Neural cell (in vitro differentiated cells): ENCODE measurements around the gene PRSS38. TPM values are rescaled to one million over a fixed set of nuclear protein-coding genes. Genes with fewer than 3 reads are reported as not detected.

Experiments
- H2AFZ ChIP-seq: fragments of 200-600, 300-800 bp; sonication (generic), shearing (Covaris generic); 2 replicates; pipeline ENCODE4 v1.6.0; 2014; ENCODE audit warnings: low read depth, mild to moderate bottlenecking, antibody characterized with exemption, low read length, moderate library complexity
- H3F3A ChIP-seq: fragments of 200-600 bp; shearing (Covaris generic); 2 replicates; pipeline ENCODE4 v1.6.1; 2016; ENCODE audit warnings: mild to moderate bottlenecking, moderate library complexity, mixed read lengths, antibody characterized with exemption, low read length; ENCODE audit not compliant: insufficient read depth, poor library complexity, severe bottlenecking
- H3K27ac ChIP-seq: fragments of 200-600, 300-800 bp; sonication (generic), shearing (Covaris generic); 2 replicates; pipeline ENCODE4 v1.5.1; 2014; ENCODE audit warnings: mild to moderate bottlenecking, low read length, moderate library complexity
- H3K27me3 ChIP-seq: fragments of 300-800, 200-600 bp; sonication (generic), shearing (Covaris generic); 2 replicates; pipeline ENCODE4 v1.6.0; 2014; ENCODE audit warnings: mild to moderate bottlenecking, low read depth, low read length, moderate library complexity; ENCODE audit not compliant: insufficient read depth
- H3K36me3 ChIP-seq: fragments of 300-800, 200-600 bp; sonication (generic), shearing (Covaris generic); 2 replicates; pipeline ENCODE4 v1.5.1; 2014; ENCODE audit warnings: mild to moderate bottlenecking, antibody characterized with exemption, low read length, moderate library complexity; ENCODE audit not compliant: insufficient read depth
- H3K4me2 ChIP-seq: fragments of 300-800, 200-600 bp; sonication (generic), shearing (Covaris generic); 2 replicates; pipeline ENCODE4 v1.6.0; 2014; ENCODE audit warnings: mild to moderate bottlenecking, low read length
- H3K4me3 ChIP-seq: fragments of 300-800, 200-600 bp; sonication (generic), shearing (Covaris generic); 2 replicates; pipeline ENCODE4 v1.5.1; 2014; ENCODE audit warnings: mild to moderate bottlenecking, low read length, moderate library complexity
- H3K79me2 ChIP-seq: fragments of 200-600 bp; shearing (Covaris generic); replicated peaks from 2 replicates; pipeline ENCODE4 v1.6.0; 2014; ENCODE audit warnings: mild to moderate bottlenecking, low read length, moderate library complexity; ENCODE audit not compliant: insufficient read depth
- H3K9ac ChIP-seq: fragments of 300-800, 200-600 bp; sonication (generic), shearing (Covaris generic); 2 replicates; pipeline ENCODE4 v1.6.1; 2016; ENCODE audit warnings: mild to moderate bottlenecking, low read length, mixed read lengths
- H3K9me2 ChIP-seq: fragments of 200-600 bp; shearing (Covaris generic); 2 replicates; pipeline ENCODE4 v1.6.1; 2016; ENCODE audit warnings: mild to moderate bottlenecking, low read length, mixed read lengths; ENCODE audit not compliant: insufficient read depth
- H3K9me3 ChIP-seq: fragments of 200-600, 300-800 bp; sonication (generic), shearing (Covaris generic); 2 replicates; pipeline ENCODE4 v1.6.1; 2016; ENCODE audit warnings: mild to moderate bottlenecking, mixed run types, low read length, moderate library complexity, mixed read lengths
- H4K20me1 ChIP-seq: fragments of 200-600 bp; shearing (Covaris generic); 2 replicates; pipeline ENCODE4 v1.6.1; 2016; ENCODE audit warnings: mild to moderate bottlenecking, mixed run types; ENCODE audit not compliant: insufficient read depth
- EP300 ChIP-seq: fragments of 450-650 bp; conservative IDR thresholded peaks from 2 replicates; pipeline ENCODE4 v1.6.1; 2014; ENCODE audit warnings: antibody characterized with exemption, mild to moderate bottlenecking, moderate library complexity; ENCODE audit not compliant: poor library complexity, severe bottlenecking
- EZH2 ChIP-seq: fragments of 200-600, 300-800 bp; shearing (Covaris generic), sonication (generic); IDR thresholded peaks from 2 replicates; pipeline ENCODE4 v1.6.1; 2014; ENCODE audit warnings: antibody characterized with exemption, low read length, borderline replicate concordance, mild to moderate bottlenecking; ENCODE audit not compliant: insufficient read depth, poor library complexity, severe bottlenecking
- MXI1 ChIP-seq: fragments of 450-650 bp; conservative IDR thresholded peaks from 2 replicates; pipeline ENCODE4 v1.6.1; 2014; ENCODE audit warnings: antibody characterized with exemption, mild to moderate bottlenecking; ENCODE audit not compliant: poor library complexity, severe bottlenecking
- POLR2AphosphoS5 ChIP-seq: IDR thresholded peaks from 2 replicates; pipeline ENCODE4 v1.6.1; 2012
- RAD21 ChIP-seq: fragments of 450-650 bp; conservative IDR thresholded peaks from 2 replicates; pipeline ENCODE4 v1.6.1; 2014; ENCODE audit warnings: antibody characterized with exemption, mild to moderate bottlenecking, moderate library complexity
- SMC3 ChIP-seq: fragments of 450-650 bp; conservative IDR thresholded peaks from 2 replicates; pipeline ENCODE4 v1.6.1; 2014; ENCODE audit warnings: antibody characterized with exemption, mild to moderate bottlenecking, moderate library complexity; ENCODE audit not compliant: poor library complexity
- TAF1 ChIP-seq: IDR thresholded peaks from 2 replicates; pipeline ENCODE4 v1.6.1; 2012; ENCODE audit warnings: low read depth
- polyA plus RNA-seq: library from polyadenylated mRNA; depleted of rRNA; stranded (reverse); fragments of >200 nt; gene quantifications from 2 replicates; pipeline ENCODE4 v1.2.3, GENCODE V29; 2014
- TF ChIP-seq, protein P1 (sequence below): IDR thresholded peaks from 2 replicates; pipeline ENCODE4 v1.6.1; 2012; ENCODE audit warnings: borderline replicate concordance
- TF ChIP-seq, protein P2 (sequence below): fragments of 450-650 bp; IDR thresholded peaks from 2 replicates; pipeline ENCODE4 v1.5.1; 2014; ENCODE audit warnings: antibody characterized with exemption, mild to moderate bottlenecking, moderate library complexity; ENCODE audit not compliant: poor library complexity, severe bottlenecking

PRSS38 gene
- polyA plus RNA-seq, 1 donor from 2014 or later: not detected

DNA sequence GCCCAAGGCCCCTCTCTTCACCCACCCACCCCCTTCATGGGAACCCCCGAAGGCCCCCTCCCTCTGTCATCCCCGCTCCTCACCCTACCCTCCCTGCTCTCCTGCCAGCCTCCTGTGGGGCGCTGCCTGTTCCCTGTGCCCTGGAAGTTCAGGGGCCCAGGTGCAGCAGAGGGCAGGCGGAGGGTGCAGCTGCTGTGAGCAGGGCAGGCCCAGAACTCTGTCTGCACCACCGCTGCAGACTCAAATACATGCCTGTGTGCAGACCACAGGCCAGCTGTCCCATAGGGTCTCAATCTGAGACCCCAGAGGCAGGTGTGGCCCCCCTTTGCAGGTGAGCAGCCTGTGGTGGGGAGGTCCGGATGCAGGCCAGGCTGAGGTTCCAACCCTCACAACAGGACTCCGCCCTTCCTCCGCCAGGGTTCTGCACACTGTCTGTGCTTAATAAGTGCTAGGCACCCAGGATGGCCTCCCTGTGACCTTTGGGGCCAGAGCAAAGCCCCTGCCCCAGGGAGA lies 69.7 kb downstream of the PRSS38 start:
- Histone ChIP-seq H2AFZ (no peak overlapping the region), H3K4me3 (no peak overlapping the region), H4K20me1 (no peaks in the 10 kb centered on the region), H3K9me3 (no peaks in the 10 kb centered on the region), H3K36me3 (no peaks in the 10 kb centered on the region), H3K27ac (no peak overlapping the region), H3K9ac (no peak overlapping the region), H3K27me3 (no peaks in the 10 kb centered on the region), H3K4me2 (no peak overlapping the region), H3K9me2 (no peaks in the 10 kb centered on the region), H3K79me2 (no peaks in the 10 kb centered on the region), H3F3A (no peaks in the 10 kb centered on the region)
- TF ChIP-seq RAD21: no peak
- TF ChIP-seq, protein P1, sequence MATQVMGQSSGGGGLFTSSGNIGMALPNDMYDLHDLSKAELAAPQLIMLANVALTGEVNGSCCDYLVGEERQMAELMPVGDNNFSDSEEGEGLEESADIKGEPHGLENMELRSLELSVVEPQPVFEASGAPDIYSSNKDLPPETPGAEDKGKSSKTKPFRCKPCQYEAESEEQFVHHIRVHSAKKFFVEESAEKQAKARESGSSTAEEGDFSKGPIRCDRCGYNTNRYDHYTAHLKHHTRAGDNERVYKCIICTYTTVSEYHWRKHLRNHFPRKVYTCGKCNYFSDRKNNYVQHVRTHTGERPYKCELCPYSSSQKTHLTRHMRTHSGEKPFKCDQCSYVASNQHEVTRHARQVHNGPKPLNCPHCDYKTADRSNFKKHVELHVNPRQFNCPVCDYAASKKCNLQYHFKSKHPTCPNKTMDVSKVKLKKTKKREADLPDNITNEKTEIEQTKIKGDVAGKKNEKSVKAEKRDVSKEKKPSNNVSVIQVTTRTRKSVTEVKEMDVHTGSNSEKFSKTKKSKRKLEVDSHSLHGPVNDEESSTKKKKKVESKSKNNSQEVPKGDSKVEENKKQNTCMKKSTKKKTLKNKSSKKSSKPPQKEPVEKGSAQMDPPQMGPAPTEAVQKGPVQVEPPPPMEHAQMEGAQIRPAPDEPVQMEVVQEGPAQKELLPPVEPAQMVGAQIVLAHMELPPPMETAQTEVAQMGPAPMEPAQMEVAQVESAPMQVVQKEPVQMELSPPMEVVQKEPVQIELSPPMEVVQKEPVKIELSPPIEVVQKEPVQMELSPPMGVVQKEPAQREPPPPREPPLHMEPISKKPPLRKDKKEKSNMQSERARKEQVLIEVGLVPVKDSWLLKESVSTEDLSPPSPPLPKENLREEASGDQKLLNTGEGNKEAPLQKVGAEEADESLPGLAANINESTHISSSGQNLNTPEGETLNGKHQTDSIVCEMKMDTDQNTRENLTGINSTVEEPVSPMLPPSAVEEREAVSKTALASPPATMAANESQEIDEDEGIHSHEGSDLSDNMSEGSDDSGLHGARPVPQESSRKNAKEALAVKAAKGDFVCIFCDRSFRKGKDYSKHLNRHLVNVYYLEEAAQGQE: no peak
- no peak for TF ChIP-seq EZH2
- no peak for TF ChIP-seq POLR2AphosphoS5
- TF ChIP-seq, protein P2, sequence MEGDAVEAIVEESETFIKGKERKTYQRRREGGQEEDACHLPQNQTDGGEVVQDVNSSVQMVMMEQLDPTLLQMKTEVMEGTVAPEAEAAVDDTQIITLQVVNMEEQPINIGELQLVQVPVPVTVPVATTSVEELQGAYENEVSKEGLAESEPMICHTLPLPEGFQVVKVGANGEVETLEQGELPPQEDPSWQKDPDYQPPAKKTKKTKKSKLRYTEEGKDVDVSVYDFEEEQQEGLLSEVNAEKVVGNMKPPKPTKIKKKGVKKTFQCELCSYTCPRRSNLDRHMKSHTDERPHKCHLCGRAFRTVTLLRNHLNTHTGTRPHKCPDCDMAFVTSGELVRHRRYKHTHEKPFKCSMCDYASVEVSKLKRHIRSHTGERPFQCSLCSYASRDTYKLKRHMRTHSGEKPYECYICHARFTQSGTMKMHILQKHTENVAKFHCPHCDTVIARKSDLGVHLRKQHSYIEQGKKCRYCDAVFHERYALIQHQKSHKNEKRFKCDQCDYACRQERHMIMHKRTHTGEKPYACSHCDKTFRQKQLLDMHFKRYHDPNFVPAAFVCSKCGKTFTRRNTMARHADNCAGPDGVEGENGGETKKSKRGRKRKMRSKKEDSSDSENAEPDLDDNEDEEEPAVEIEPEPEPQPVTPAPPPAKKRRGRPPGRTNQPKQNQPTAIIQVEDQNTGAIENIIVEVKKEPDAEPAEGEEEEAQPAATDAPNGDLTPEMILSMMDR: no peak
- no peak for TF ChIP-seq TAF1
- TF ChIP-seq SMC3: no peak
- TF ChIP-seq EP300: no peak
- TF ChIP-seq MXI1: no peak

DNA sequence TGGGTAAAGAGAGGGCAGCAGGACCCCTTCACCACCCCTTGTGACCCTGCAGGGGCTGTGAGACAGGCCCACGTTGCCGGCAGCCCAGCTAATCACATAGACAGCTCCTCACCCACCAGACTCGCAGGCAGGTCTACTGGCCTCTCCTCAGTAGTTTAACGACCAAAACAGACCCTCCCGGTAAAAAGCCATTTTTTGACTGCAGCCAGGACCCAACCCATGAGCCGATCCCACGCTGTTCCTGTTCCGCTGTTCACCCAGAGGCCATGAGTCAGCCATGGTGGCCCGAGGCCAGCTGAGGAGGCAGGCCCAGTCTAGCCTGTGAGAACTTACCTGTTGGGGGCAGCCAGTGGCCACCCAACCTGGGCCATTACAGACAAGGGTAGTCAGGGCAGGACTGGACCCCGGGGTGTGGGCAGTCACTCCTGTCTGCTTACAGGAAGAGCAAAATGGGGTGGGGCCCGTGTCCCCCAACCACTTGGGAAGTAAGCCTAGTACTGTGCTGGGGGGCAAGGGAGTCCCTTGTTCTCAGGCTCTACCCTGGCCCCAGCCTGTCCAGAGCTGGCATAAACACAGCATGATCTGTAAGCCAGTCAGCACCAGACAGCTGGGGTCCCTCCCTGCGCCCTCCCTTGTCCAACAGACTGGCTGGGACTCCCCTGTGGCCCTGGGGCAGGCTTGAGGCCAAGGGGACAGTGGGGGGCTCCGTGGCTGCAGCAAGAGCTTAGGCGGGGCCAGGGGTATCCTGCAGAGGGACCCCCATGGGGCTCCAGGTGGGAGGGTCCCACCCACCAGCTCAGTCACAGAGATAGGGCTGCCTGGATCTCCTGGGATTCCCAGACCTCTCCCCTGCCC lies 70.4 kb downstream of the PRSS38 start:
- H3K9me2 ChIP-seq: no peaks in the 10 kb centered on the region
- TF ChIP-seq RAD21: no peak
- TF ChIP-seq, protein P1: no peak
- TF ChIP-seq POLR2AphosphoS5: no peak
- no peak for TF ChIP-seq TAF1
- no peak for TF ChIP-seq EP300
- H3K9me3 ChIP-seq: no peaks in the 10 kb centered on the region
- H3K27ac ChIP-seq: no peak overlapping the region
- H4K20me1 ChIP-seq: no peaks in the 10 kb centered on the region
- H3K4me2 ChIP-seq: no peak overlapping the region
- H3F3A ChIP-seq: no peaks in the 10 kb centered on the region
- no peak overlapping the region for H3K9ac ChIP-seq
- no peaks in the 10 kb centered on the region for H3K27me3 ChIP-seq
- H3K36me3 ChIP-seq: no peaks in the 10 kb centered on the region
- H2AFZ ChIP-seq: no peak overlapping the region
- no peaks in the 10 kb centered on the region for H3K79me2 ChIP-seq
- no peak overlapping the region for H3K4me3 ChIP-seq
